Activated B cell treated with CpG ODN at 0.5 μM for 24 hours (primary cell): ENCODE data around the gene CADPS. TPM values are rescaled to one million over a fixed set of nuclear protein-coding genes. Genes with fewer than 3 reads are reported as not detected.

ENCODE experiments used
- ATAC-seq: fragments of 200-7000 bp; cut with Tn5 transposase; one replicate; pipeline ENCODE4 v1.10.0; 2021; ENCODE audit warnings: low read depth, mild to moderate bottlenecking, moderate library complexity
- CTCF ChIA-PET: fragments of 350-600 bp; sonication (Branson Sonifier 250); formaldehyde crosslinking; loops from one replicate; lab custom pipeline; 2021; ENCODE audit warnings: antibody characterized with exemption; lab: Charles Lee
- POLR2A ChIA-PET: fragments of 350-600 bp; sonication (Branson Sonifier 250); formaldehyde crosslinking; loops from one replicate; lab custom pipeline; 2021; ENCODE audit warnings: antibody characterized with exemption; lab: Charles Lee
- DNase-seq: peaks from one replicate; pipeline ENCODE4 v3.0.0; 2022
- H3K27ac Mint-ChIP-seq: one replicate; pipeline ENCODE4 v1.8.0; 2020; ENCODE audit warnings: mixed read lengths
- H3K27me3 Mint-ChIP-seq: one replicate; pipeline ENCODE4 v1.8.0; 2021; ENCODE audit warnings: mixed read lengths
- H3K36me3 Mint-ChIP-seq: one replicate; pipeline ENCODE4 v1.8.0; 2021; ENCODE audit warnings: low read depth, mixed read lengths
- H3K4me1 Mint-ChIP-seq: one replicate; pipeline ENCODE4 v1.8.0; 2021; ENCODE audit warnings: mixed read lengths
- H3K4me3 Mint-ChIP-seq: one replicate; pipeline ENCODE4 v1.8.0; 2020; ENCODE audit warnings: mild to moderate bottlenecking, mixed read lengths
- H3K9me3 Mint-ChIP-seq: one replicate; pipeline ENCODE4 v1.8.0; 2020; ENCODE audit warnings: mixed read lengths
- intact Hi-C: fragments of 100-400 bp; cut with micrococcal nuclease; formaldehyde crosslinking; loops from one replicate; pipeline ENCODE4 v1.15.1; 2024
- total RNA-seq: library from RNA; stranded (reverse); gene quantifications from 2 replicates; pipeline ENCODE4 v1.2.3, GENCODE V29; 2022
- TF ChIP-seq, protein P1 (sequence below): fragments of 200-600 bp; IDR thresholded peaks from one replicate; pipeline ENCODE4 v1.8.0; 2022; ENCODE audit warnings: antibody characterized with exemption, mild to moderate bottlenecking

CADPS gene
- total RNA-seq, 1 donor from 2014 or later: not detected

DNA sequence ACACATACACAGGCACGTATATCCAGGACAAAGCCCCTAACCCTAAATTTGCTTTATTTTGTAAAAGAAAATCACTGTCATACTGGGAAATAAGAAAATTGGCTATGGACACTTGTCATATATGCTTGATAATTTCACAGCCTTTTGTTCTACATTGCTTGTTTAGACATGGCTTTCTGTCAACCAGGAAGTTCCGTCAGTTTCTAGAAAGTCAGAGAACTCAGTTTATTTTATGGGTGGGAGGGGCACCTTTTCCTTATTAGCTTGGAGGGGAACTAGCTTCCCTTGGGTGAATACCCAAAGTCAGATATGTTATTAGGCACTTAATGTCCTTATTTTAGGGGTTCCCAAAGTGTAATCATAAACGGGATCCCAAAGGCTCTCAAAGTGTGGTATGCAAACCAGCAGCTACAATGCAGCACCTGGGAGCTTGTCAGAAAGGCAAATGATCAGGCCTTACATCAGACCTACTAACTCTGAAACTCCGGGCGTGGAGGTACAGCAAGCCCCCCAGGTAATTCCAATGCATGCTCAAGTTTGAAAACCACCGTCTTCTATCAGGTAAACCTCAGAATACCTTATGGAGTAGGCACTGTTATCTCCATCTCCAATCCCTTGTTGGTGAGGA is 50.1 kb downstream of the CADPS start:
- Mint-ChIP-seq H3K27ac (no peak overlapping the region), H3K4me1 (peaks cover 2% of the 10 kb centered on the region), H3K27me3 (no peaks in the 10 kb centered on the region), H3K4me3 (no peak overlapping the region), H3K36me3 (no peaks in the 10 kb centered on the region), H3K9me3 (no peaks in the 10 kb centered on the region)
- ATAC-seq: no peak
- intact Hi-C loops: no loop called here
- ChIA-PET CTCF (no interaction called here), POLR2A (no interaction called here)
- DNase-seq: no peak
- TF ChIP-seq, protein P1, sequence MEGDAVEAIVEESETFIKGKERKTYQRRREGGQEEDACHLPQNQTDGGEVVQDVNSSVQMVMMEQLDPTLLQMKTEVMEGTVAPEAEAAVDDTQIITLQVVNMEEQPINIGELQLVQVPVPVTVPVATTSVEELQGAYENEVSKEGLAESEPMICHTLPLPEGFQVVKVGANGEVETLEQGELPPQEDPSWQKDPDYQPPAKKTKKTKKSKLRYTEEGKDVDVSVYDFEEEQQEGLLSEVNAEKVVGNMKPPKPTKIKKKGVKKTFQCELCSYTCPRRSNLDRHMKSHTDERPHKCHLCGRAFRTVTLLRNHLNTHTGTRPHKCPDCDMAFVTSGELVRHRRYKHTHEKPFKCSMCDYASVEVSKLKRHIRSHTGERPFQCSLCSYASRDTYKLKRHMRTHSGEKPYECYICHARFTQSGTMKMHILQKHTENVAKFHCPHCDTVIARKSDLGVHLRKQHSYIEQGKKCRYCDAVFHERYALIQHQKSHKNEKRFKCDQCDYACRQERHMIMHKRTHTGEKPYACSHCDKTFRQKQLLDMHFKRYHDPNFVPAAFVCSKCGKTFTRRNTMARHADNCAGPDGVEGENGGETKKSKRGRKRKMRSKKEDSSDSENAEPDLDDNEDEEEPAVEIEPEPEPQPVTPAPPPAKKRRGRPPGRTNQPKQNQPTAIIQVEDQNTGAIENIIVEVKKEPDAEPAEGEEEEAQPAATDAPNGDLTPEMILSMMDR: no peak

DNA sequence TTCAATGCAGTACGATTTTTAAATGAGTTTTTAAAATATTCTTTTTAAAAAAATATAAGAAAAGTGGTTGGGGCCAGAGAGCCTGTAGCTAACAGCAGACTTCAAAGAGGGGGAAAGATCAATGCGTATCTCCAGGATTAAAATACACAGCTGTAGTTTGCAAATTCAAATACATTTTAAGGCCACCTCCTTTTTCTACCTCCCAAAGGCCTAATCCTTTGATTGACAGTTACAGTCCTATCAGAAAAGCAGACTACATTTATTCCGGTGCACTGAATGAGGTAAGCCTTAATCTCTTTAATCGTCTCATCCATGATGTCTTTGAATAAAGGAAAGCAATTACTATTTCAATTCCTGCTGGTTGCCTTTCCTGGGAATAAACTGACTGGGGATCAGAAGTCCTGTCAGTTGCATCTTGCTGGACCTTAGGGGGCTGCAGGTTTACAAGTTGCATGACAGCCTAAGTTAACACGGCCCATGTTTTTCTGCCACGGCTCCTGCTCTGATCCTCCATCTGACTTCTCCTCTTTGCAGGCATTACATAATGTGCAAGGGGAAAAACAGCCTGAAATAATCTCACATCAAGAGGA is 51.7 kb downstream of the CADPS start:
- CTCF ChIA-PET: no interaction called here
- Mint-ChIP-seq H3K4me3 (no peak overlapping the region), H3K27me3 (no peaks in the 10 kb centered on the region), H3K27ac (no peak overlapping the region), H3K4me1 (peaks cover 3% of the 10 kb centered on the region), H3K9me3 (no peaks in the 10 kb centered on the region), H3K36me3 (no peaks in the 10 kb centered on the region)
- ATAC-seq: no peak
- intact Hi-C loops: no loop called here
- TF ChIP-seq, protein P1: no peak
- POLR2A ChIA-PET: no interaction called here
- no peak for DNase-seq

DNA sequence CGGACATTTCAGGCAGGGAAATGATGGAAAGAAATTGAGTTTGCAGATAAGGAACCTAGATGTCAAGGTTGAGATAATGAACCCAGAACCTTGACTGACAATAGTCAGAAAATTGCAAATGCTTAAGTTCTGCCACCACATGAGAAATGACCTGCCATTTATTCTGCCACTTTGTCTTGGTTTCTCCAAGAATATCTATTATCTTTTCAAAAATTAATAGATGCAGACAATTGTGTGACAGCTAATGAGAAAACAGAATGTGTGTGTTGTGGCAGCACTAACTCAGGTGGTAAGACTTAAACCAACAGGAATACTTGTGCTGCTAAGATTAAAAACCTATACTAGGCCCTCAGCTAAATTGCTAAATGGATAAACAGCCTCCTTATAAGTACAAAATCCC is 52.3 kb downstream of the CADPS start:
- CTCF ChIA-PET: no interaction called here
- intact Hi-C loops: no loop called here
- no peak overlapping the region for H3K27ac Mint-ChIP-seq
- H3K4me1 Mint-ChIP-seq: peaks cover 10% of the 10 kb centered on the region
- ATAC-seq (no peak), DNase-seq (no peak)
- H3K27me3 Mint-ChIP-seq: no peaks in the 10 kb centered on the region
- no peaks in the 10 kb centered on the region for H3K36me3 Mint-ChIP-seq
- TF ChIP-seq, protein P1: no peak
- POLR2A ChIA-PET: no interaction called here
- no peak overlapping the region for H3K4me3 Mint-ChIP-seq
- no peaks in the 10 kb centered on the region for H3K9me3 Mint-ChIP-seq

DNA sequence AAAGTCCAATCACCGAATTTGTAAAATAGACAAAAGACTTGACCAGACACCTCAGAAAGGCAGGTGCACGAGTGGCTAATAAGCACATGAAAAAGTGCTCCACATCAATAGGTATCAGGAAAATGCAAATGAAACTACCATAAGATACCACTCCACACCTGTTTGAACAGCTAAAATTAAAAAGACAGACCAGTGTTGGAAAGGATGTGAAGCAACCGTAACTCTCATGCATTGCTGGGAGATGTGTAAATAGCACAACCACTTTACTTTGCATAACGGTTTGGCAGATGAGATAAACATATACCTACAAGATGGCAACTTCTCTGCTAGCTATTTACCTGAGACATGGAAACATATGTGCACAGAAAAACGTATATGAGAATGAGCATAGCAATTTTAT is 56.9 kb downstream of the CADPS start:
- TF ChIP-seq, protein P1: no peak
- Mint-ChIP-seq H3K36me3 (no peaks in the 10 kb centered on the region), H3K4me1 (peaks cover 22% of the 10 kb centered on the region), H3K9me3 (no peaks in the 10 kb centered on the region), H3K27me3 (no peaks in the 10 kb centered on the region), H3K27ac (no peak overlapping the region), H3K4me3 (no peak overlapping the region)
- POLR2A ChIA-PET: no interaction called here
- ATAC-seq (no peak), DNase-seq (no peak)
- CTCF ChIA-PET: no interaction called here
- intact Hi-C loops: no loop called here

DNA sequence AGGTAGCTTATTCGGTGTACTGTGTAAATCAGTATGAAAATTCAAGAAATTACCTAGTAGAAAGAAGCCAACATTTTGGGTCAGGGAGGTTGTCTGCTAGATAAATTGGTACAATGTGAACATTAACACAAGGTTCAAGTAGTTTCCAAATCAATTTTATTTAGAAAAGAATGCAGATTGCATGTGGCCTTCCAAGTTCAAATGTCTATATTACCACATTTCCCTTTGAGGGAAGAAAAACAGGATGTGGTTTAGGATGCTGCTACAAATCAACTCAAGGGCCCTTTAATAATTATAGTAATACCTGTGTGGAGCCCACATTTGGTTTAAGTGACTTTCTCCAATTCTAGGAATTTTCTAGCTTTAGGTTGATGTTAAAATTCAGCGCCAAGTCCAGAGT is 57.5 kb downstream of the CADPS start:
- DNase-seq (no peak), ATAC-seq (no peak)
- peaks cover 22% of the 10 kb centered on the region for H3K4me1 Mint-ChIP-seq
- TF ChIP-seq, protein P1: no peak
- H3K4me3 Mint-ChIP-seq: no peak overlapping the region
- H3K27me3 Mint-ChIP-seq: no peaks in the 10 kb centered on the region
- H3K9me3 Mint-ChIP-seq: no peaks in the 10 kb centered on the region
- ChIA-PET CTCF (no interaction called here), POLR2A (no interaction called here)
- H3K36me3 Mint-ChIP-seq: no peaks in the 10 kb centered on the region
- intact Hi-C loops: no loop called here
- H3K27ac Mint-ChIP-seq: no peak overlapping the region
